A549 (cell line): ENCODE data around the gene TAF8.

Experiments
- BHLHE40 ChIP-seq: IDR thresholded peaks from 2 replicates; pipeline ENCODE4 v1.6.1; 2012; ENCODE audit warnings: low read depth, low read length, inconsistent platforms
- CEBPB ChIP-seq, 2 experiments: fragments of >200 bp in 1 of 2; sonication (Bioruptor Twin) in 1 of 2; formaldehyde crosslinking in 1 of 2; IDR thresholded peaks; 2 replicates each; pipeline ENCODE4 v1.6.1; 2012 to 2016
- CHD4 ChIP-seq: fragments of 200-600 bp; sonication (generic); IDR thresholded peaks from 2 replicates; pipeline ENCODE4 v1.6.1; 2016; ENCODE audit warnings: antibody characterized with exemption, mild to moderate bottlenecking, borderline replicate concordance
- CTCF ChIP-seq: fragments of >200 bp; sonication (Bioruptor Twin); formaldehyde crosslinking; IDR thresholded peaks from 3 replicates; pipeline ENCODE4 v1.5.1; 2016
- ELK1 ChIP-seq: fragments of 150-350 bp; IDR thresholded peaks from 2 replicates; pipeline ENCODE4 v1.6.1; 2014; ENCODE audit warnings: low read depth, mild to moderate bottlenecking, low read length
- FOXS1 ChIP-seq: fragments of 250-450 bp; sonication (Bioruptor Pico); IDR thresholded peaks from 2 replicates; pipeline ENCODE4 v1.5.0; 2020; ENCODE audit warnings: mild to moderate bottlenecking, moderate library complexity
- KDM1A ChIP-seq: fragments of 200-600 bp; sonication (generic); IDR thresholded peaks from 2 replicates; pipeline ENCODE4 v1.6.1; 2016; ENCODE audit warnings: low read depth, mild to moderate bottlenecking
- MAX ChIP-seq: IDR thresholded peaks from 2 replicates; pipeline ENCODE4 v1.6.1; 2012
- POLR2A ChIP-seq: IDR thresholded peaks from 2 replicates; pipeline ENCODE4 v1.6.1; 2012; ENCODE audit warnings: mild to moderate bottlenecking, low read length
- REST ChIP-seq: fragments of 200-600 bp; sonication (generic); IDR thresholded peaks from 2 replicates; pipeline ENCODE4 v1.6.1; 2016; ENCODE audit warnings: antibody characterized with exemption, mild to moderate bottlenecking, moderate library complexity
- SREBF2 ChIP-seq: fragments of 450-650 bp; IDR thresholded peaks from 2 replicates; pipeline ENCODE4 v1.6.1; 2014; ENCODE audit warnings: mild to moderate bottlenecking, moderate library complexity

GRCh38 chr6:42038163-42038562, 12.2 kb upstream of the TAF8 start:
- no peak for TF ChIP-seq KDM1A
- TF ChIP-seq SREBF2, result no peak
- TF ChIP-seq REST, result no peak
- TF ChIP-seq CHD4, result no peak
- TF ChIP-seq POLR2A, result no peak
- TF ChIP-seq CEBPB (IDR thresholded peaks at IDR 0.05), result no peak
- TF ChIP-seq FOXS1 (CRISPR knock-in tag), result no peak
- TF ChIP-seq ELK1, result no peak
- no peak for TF ChIP-seq CTCF
- no peak for TF ChIP-seq MAX
- TF ChIP-seq BHLHE40, result no peak
